ENCODE results near the gene CLDN1.

CLDN1 gene

DNA sequence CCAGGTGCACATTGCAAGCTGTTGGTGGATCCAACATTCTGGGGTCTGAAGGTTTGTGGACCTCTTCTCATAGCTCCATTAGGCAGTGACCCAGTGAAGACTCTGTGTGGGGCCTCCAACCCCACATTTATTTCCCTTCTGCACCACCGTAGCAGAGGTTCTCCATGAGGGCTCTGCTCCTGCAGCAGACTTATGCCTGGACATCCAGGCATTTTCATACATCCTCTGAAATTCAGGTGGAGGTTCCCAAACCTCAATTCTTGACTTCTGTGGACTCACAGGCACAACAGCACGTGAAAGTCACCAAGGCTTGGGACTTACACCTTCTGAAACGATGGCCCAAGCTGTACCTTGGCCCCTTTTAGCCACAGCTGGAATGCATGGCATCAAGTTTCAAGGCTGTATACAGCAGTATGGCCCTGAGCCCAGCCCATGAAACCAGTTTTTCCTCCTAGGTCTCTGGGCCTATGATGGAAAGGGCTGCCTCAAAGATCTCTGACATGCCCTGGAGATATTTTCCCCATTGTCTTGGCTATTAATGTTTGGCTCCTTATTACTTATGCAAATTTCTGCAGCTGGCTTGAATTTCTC is 30.2 kb downstream of the CLDN1 start:
- Histone ChIP-seq H2AK5ac (ENCODE audit: low read length) (no peak overlapping the region), H4K12ac (ENCODE audit: low read depth, low read length) (no peak overlapping the region), H2BK5ac (ENCODE audit: low read depth, low read length, poor library complexity) (no peak overlapping the region), H3K9ac (ENCODE audit: low read length) (no peak overlapping the region), H3K36me3 (ENCODE audit: control insufficient read depth in 1 of 2, insufficient read depth in 2 of 2, low read length in 2 of 2) (no peaks in the 10 kb centered on the region), H3K4me3 (ENCODE audit: low read depth, low read length) (no peak overlapping the region), H4K8ac (ENCODE audit: low read depth, low read length) (no peak overlapping the region), H3K18ac (ENCODE audit: low read length) (no peak overlapping the region), H3K4me1 (ENCODE audit: control insufficient read depth in 1 of 2, insufficient read depth in 2 of 2, low read length in 2 of 2) (no peaks in the 10 kb centered on the region), H2BK120ac (ENCODE audit: insufficient read depth, low read length, poor library complexity) (no peak overlapping the region), H4K91ac (ENCODE audit: low read depth, low read length) (no peak overlapping the region), H3K4me2 (ENCODE audit: low read length) (no peak overlapping the region), H3K27me3 (ENCODE audit: insufficient read depth, low read length) (no peaks in the 10 kb centered on the region), H3K4ac (ENCODE audit: low read depth, low read length) (no peak overlapping the region), H3K14ac (ENCODE audit: low read length) (no peak overlapping the region), H3K79me2 (ENCODE audit: control insufficient read depth, insufficient read depth, low read length, poor library complexity) (no peaks in the 10 kb centered on the region), H2BK12ac (ENCODE audit: low read length) (no peak overlapping the region), H2AFZ (ENCODE audit: insufficient read depth, low read length, poor library complexity) (no peak overlapping the region), H3K79me1 (ENCODE audit: low read length) (no peaks in the 10 kb centered on the region), H3K23ac (ENCODE audit: low read length) (no peak overlapping the region), H3K9me3 (ENCODE audit: insufficient read depth, low read depth, low read length) (peaks cover 6% of the 10 kb centered on the region), H3K27ac (ENCODE audit: low read depth, low read length) (no peak overlapping the region)
- WGBS (ENCODE audit: extremely low coverage, insufficient coverage, insufficient read length) = no CpG with 5 or more reads among the region's 3 CpGs
- no peak for DNase-seq

DNA sequence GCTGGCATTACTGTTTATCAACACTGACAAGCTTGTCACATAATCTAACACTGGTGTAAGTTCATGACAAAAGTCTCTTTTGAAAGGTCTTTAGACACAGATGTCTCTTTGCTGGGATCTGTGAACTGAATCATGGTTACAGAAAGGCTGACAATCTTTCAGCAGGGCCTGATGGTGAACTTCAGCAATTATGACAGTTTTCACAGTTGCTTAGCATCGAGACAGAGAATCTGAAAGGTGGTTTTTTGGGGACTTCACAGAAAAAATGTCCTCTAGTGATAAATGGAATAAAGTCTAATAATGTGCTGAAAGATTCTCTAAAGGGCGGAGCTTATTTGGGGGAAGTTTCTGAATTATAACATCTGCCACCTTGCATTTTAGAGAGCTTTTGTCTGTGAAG is 32.3 kb downstream of the CLDN1 start:
- no peak overlapping the region for H2AK5ac ChIP-seq (ENCODE audit: low read length)
- H4K91ac ChIP-seq (ENCODE audit: low read depth, low read length) = no peak overlapping the region
- H3K79me2 ChIP-seq (ENCODE audit: control insufficient read depth, insufficient read depth, low read length, poor library complexity) = no peaks in the 10 kb centered on the region
- no peak for DNase-seq
- WGBS (ENCODE audit: extremely low coverage, insufficient coverage, insufficient read length) = no CpG with 5 or more reads among the region's 2 CpGs
- no peak overlapping the region for H2BK120ac ChIP-seq (ENCODE audit: insufficient read depth, low read length, poor library complexity)
- no peak overlapping the region for H3K18ac ChIP-seq (ENCODE audit: low read length)
- H3K4me2 ChIP-seq (ENCODE audit: low read length) = no peak overlapping the region
- no peak overlapping the region for H3K4ac ChIP-seq (ENCODE audit: low read depth, low read length)
- H4K8ac ChIP-seq (ENCODE audit: low read depth, low read length) = no peak overlapping the region
- no peak overlapping the region for H4K12ac ChIP-seq (ENCODE audit: low read depth, low read length)
- H2BK12ac ChIP-seq (ENCODE audit: low read length) = no peak overlapping the region
- H2AFZ ChIP-seq (ENCODE audit: insufficient read depth, low read length, poor library complexity) = no peak overlapping the region
- H3K27me3 ChIP-seq (ENCODE audit: insufficient read depth, low read length) = no peaks in the 10 kb centered on the region
- no peaks in the 10 kb centered on the region for H3K79me1 ChIP-seq (ENCODE audit: low read length)
- no peak overlapping the region for H3K4me3 ChIP-seq (ENCODE audit: low read depth, low read length)
- no peak overlapping the region for H2BK5ac ChIP-seq (ENCODE audit: low read depth, low read length, poor library complexity)
- no peak overlapping the region for H3K14ac ChIP-seq (ENCODE audit: low read length)
- no peaks in the 10 kb centered on the region for H3K36me3 ChIP-seq (ENCODE audit: control insufficient read depth in 1 of 2, insufficient read depth in 2 of 2, low read length in 2 of 2)
- no peak overlapping the region for H3K9ac ChIP-seq (ENCODE audit: low read length)
- H3K23ac ChIP-seq (ENCODE audit: low read length) = no peak overlapping the region
- no peaks in the 10 kb centered on the region for H3K4me1 ChIP-seq (ENCODE audit: control insufficient read depth in 1 of 2, insufficient read depth in 2 of 2, low read length in 2 of 2)
- no peak overlapping the region for H3K27ac ChIP-seq (ENCODE audit: low read depth, low read length)
- peaks cover 6% of the 10 kb centered on the region for H3K9me3 ChIP-seq (ENCODE audit: insufficient read depth, low read depth, low read length)

DNA sequence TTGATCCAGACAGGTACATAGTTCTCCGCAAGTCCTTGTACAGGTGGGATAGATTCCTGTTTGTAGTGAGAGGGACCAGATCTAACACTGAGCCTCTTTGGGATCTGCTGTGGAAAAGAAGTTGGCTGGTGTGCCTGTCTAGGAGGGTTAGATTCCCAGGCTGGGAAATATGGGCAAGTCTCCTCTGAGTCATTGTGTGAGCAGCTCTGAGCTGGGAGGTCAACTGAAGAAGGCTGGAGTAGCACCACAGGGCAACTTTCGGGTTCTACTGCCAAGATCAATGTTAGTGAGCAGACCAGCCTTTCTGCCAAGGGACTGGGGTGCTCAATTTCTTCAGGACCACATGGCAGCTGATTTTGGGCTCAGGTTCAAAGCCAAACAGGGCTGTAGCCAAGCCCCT is 33.4 kb downstream of the CLDN1 start:
- no peak overlapping the region for H2AFZ ChIP-seq (ENCODE audit: insufficient read depth, low read length, poor library complexity)
- H3K4me1 ChIP-seq (ENCODE audit: control insufficient read depth in 1 of 2, insufficient read depth in 2 of 2, low read length in 2 of 2) = no peaks in the 10 kb centered on the region
- H4K91ac ChIP-seq (ENCODE audit: low read depth, low read length) = no peak overlapping the region
- no peaks in the 10 kb centered on the region for H3K27me3 ChIP-seq (ENCODE audit: insufficient read depth, low read length)
- no peak overlapping the region for H4K12ac ChIP-seq (ENCODE audit: low read depth, low read length)
- H3K18ac ChIP-seq (ENCODE audit: low read length) = no peak overlapping the region
- H3K9ac ChIP-seq (ENCODE audit: low read length) = no peak overlapping the region
- no peak overlapping the region for H3K4ac ChIP-seq (ENCODE audit: low read depth, low read length)
- no peaks in the 10 kb centered on the region for H3K36me3 ChIP-seq (ENCODE audit: control insufficient read depth in 1 of 2, insufficient read depth in 2 of 2, low read length in 2 of 2)
- H3K4me2 ChIP-seq (ENCODE audit: low read length) = no peak overlapping the region
- no peak overlapping the region for H3K23ac ChIP-seq (ENCODE audit: low read length)
- no peak overlapping the region for H3K4me3 ChIP-seq (ENCODE audit: low read depth, low read length)
- no peaks in the 10 kb centered on the region for H3K79me2 ChIP-seq (ENCODE audit: control insufficient read depth, insufficient read depth, low read length, poor library complexity)
- no peak overlapping the region for H2BK5ac ChIP-seq (ENCODE audit: low read depth, low read length, poor library complexity)
- H3K27ac ChIP-seq (ENCODE audit: low read depth, low read length) = no peak overlapping the region
- H3K14ac ChIP-seq (ENCODE audit: low read length) = no peak overlapping the region
- H3K79me1 ChIP-seq (ENCODE audit: low read length) = no peaks in the 10 kb centered on the region
- H2BK120ac ChIP-seq (ENCODE audit: insufficient read depth, low read length, poor library complexity) = no peak overlapping the region
- H4K8ac ChIP-seq (ENCODE audit: low read depth, low read length) = no peak overlapping the region
- WGBS (ENCODE audit: extremely low coverage, insufficient coverage, insufficient read length) = no CpG with 5 or more reads among the region's 2 CpGs
- DNase-seq = no peak
- H2AK5ac ChIP-seq (ENCODE audit: low read length) = no peak overlapping the region
- H2BK12ac ChIP-seq (ENCODE audit: low read length) = no peak overlapping the region
- peaks cover 6% of the 10 kb centered on the region for H3K9me3 ChIP-seq (ENCODE audit: insufficient read depth, low read depth, low read length)

DNA sequence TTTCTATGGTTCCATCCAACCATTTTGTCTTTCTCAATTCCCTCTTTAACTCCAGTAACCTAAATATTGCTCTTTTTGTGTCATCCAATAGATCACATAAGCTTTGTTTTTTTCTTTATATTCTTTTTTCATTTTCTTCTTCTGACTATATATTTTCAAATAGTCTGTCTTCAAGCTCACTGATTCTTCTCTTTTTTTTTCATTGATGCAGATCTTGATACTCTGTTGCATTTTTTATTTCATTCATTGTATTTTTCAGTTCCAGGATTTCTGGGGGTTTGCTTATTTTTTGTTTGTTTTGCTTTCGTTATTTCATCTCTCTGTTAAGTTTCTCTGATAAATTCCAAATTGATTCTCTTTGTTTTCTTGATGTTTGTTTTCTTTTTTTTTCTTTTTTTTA is 36.2 kb downstream of the CLDN1 start:
- Histone ChIP-seq H3K9me3 (ENCODE audit: insufficient read depth, low read depth, low read length) (no peaks in the 10 kb centered on the region), H2AFZ (ENCODE audit: insufficient read depth, low read length, poor library complexity) (no peak overlapping the region), H4K8ac (ENCODE audit: low read depth, low read length) (no peak overlapping the region), H3K79me1 (ENCODE audit: low read length) (no peaks in the 10 kb centered on the region), H3K79me2 (ENCODE audit: control insufficient read depth, insufficient read depth, low read length, poor library complexity) (no peaks in the 10 kb centered on the region), H3K4ac (ENCODE audit: low read depth, low read length) (no peak overlapping the region), H2BK5ac (ENCODE audit: low read depth, low read length, poor library complexity) (no peak overlapping the region), H3K4me1 (ENCODE audit: control insufficient read depth in 1 of 2, insufficient read depth in 2 of 2, low read length in 2 of 2) (no peaks in the 10 kb centered on the region), H2BK120ac (ENCODE audit: insufficient read depth, low read length, poor library complexity) (no peak overlapping the region), H3K27ac (ENCODE audit: low read depth, low read length) (no peak overlapping the region), H2BK12ac (ENCODE audit: low read length) (no peak overlapping the region), H3K4me3 (ENCODE audit: low read depth, low read length) (no peak overlapping the region), H2AK5ac (ENCODE audit: low read length) (no peak overlapping the region), H4K91ac (ENCODE audit: low read depth, low read length) (no peak overlapping the region), H3K27me3 (ENCODE audit: insufficient read depth, low read length) (no peaks in the 10 kb centered on the region), H3K18ac (ENCODE audit: low read length) (no peak overlapping the region), H3K14ac (ENCODE audit: low read length) (no peak overlapping the region), H3K9ac (ENCODE audit: low read length) (no peak overlapping the region), H3K4me2 (ENCODE audit: low read length) (no peak overlapping the region), H3K36me3 (ENCODE audit: control insufficient read depth in 1 of 2, insufficient read depth in 2 of 2, low read length in 2 of 2) (no peaks in the 10 kb centered on the region), H4K12ac (ENCODE audit: low read depth, low read length) (no peak overlapping the region), H3K23ac (ENCODE audit: low read length) (no peak overlapping the region)
- no peak for DNase-seq
- no CpG with 5 or more reads among the region's 1 CpG for WGBS (ENCODE audit: extremely low coverage, insufficient coverage, insufficient read length)

Measured in trophoblast cell (in vitro differentiated cells and primary cell).